H1 (cell line): ENCODE measurements around the gene NUAK1. TPM values are rescaled to one million over a fixed set of nuclear protein-coding genes. Genes with fewer than 3 reads are reported as not detected.

Source experiments
- CHD1 ChIP-seq: IDR thresholded peaks from 2 replicates; pipeline ENCODE4 v1.6.1; 2012; ENCODE audit warnings: low read depth, low read length, improper control_type of control experiment
- GABPA ChIP-seq: IDR thresholded peaks from 2 replicates; pipeline ENCODE4 v1.6.1; 2011; ENCODE audit warnings: mild to moderate bottlenecking, low read length, moderate library complexity, borderline replicate concordance; ENCODE audit not compliant: insufficient read depth
- HDAC6 ChIP-seq: IDR thresholded peaks from one replicate; pipeline ENCODE4 v1.7.1; 2012; ENCODE audit warnings: low read depth, mild to moderate bottlenecking, inconsistent platforms, low read length, moderate library complexity
- KDM5A ChIP-seq: fragments of 200-600 bp; IDR thresholded peaks from 2 replicates; pipeline ENCODE4 v1.7.1; 2012; ENCODE audit warnings: mild to moderate bottlenecking, low read length, inconsistent platforms, mixed read lengths
- POLR2AphosphoS5 ChIP-seq: IDR thresholded peaks from 2 replicates; pipeline ENCODE4 v1.6.1; 2011; ENCODE audit warnings: low read depth, low read length
- RXRA ChIP-seq: IDR thresholded peaks from 2 replicates; pipeline ENCODE4 v1.6.1; 2011; ENCODE audit warnings: low read depth, mild to moderate bottlenecking, low read length, moderate library complexity; ENCODE audit not compliant: insufficient read depth
- TCF12 ChIP-seq: IDR thresholded peaks from 2 replicates; pipeline ENCODE4 v1.6.1; 2011; ENCODE audit warnings: low read depth, mild to moderate bottlenecking, low read length
- polyA plus RNA-seq, 7 experiments: library from polyadenylated mRNA; depleted of rRNA in 3 of 7; stranded (reverse) in 5 of 7; unstranded in 2 of 7; fragments of >200 nt in 5 of 7; fragments of 200-250 nt in 2 of 7; gene quantifications; 1 replicate in 5 of 7; 2 replicates in 1 of 7; 4 replicates in 1 of 7; pipeline versions ENCODE4 v1.2.1 to v1.2.3, GENCODE V29; 2011 to 2013; ENCODE audit warnings: missing spikeins in 2 of 7, mixed read lengths in 2 of 7
- total RNA-seq: library from RNA; stranded (reverse); fragmentation: NEBNext Ultra II Directional; extraction: Animal tissue kit (Norgen Biotek cat#: 25700); gene quantifications from 2 replicates; pipeline ENCODE4 v1.2.1, GENCODE V29; 2021
- TF ChIP-seq, protein P1 (sequence below): IDR thresholded peaks from 2 replicates; pipeline ENCODE4 v1.6.1; 2012; ENCODE audit warnings: low read length, inconsistent platforms
- TF ChIP-seq, protein P2 (sequence below): IDR thresholded peaks from 2 replicates; pipeline ENCODE4 v1.6.1; 2011; ENCODE audit warnings: low read length, improper control_type of control experiment

Gene NUAK1
- total and polyA plus RNA-seq, 2 of the 8 experiments (the other 6 are each of a cell fraction or from before 2014, with no cell fraction given): 6.7 to 18.2 TPM

DNA sequence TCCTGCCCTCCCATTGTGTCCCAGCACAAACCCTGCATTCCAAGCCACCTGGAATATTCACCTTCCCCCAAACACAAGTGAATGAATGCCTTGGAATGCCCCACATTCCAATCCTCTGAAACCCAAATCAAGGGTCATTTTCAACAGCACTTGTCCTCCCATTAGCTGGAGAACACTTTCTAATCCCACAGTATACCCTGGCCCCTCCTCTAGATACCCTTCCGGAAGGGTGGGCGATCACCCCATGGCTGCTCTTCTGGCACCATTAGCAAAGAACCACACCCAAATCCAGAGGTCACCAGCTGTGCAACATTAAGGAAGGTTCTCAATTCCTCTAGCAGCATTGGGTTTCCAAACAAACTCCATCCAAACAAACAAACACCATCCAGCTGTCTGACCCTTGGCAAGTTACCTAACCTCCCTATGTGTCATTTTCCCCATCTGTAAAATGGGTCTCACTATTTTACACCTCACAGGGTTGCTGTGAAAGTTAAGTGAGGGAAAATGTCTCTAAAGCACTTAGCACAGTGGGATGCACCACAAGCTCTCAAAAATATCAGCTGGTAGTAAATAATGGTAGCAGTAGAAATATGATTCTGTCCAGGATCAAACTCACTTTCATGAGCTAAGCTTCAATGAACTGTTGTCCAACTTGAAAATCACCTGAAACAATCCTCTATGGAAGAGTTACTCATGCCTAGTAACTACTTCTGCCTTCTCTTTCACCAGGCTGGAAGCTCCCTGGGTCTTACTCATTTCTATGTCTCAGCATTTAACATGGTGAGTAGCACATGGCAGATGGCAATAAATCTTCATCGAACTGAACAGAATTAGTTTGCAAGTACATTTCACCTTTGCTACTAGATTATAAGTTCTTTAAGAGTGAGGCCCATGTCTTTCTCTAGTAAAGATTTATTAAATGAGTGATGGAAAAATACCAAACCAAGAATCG is 5.3 kb downstream of the NUAK1 start (continued):
- TF ChIP-seq RXRA (no peak), TCF12 (peak; percentile 69; the same call in 1 of the 2 replicates), KDM5A (no peak), GABPA (no peak), HDAC6 (no peak), POLR2AphosphoS5 (no peak), CHD1 (no peak)
- TF ChIP-seq, protein P1, sequence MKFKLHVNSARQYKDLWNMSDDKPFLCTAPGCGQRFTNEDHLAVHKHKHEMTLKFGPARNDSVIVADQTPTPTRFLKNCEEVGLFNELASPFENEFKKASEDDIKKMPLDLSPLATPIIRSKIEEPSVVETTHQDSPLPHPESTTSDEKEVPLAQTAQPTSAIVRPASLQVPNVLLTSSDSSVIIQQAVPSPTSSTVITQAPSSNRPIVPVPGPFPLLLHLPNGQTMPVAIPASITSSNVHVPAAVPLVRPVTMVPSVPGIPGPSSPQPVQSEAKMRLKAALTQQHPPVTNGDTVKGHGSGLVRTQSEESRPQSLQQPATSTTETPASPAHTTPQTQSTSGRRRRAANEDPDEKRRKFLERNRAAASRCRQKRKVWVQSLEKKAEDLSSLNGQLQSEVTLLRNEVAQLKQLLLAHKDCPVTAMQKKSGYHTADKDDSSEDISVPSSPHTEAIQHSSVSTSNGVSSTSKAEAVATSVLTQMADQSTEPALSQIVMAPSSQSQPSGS: 0 out of 2 replicates have a peak, but pooled peaks have one; percentile 13
- TF ChIP-seq, protein P2, sequence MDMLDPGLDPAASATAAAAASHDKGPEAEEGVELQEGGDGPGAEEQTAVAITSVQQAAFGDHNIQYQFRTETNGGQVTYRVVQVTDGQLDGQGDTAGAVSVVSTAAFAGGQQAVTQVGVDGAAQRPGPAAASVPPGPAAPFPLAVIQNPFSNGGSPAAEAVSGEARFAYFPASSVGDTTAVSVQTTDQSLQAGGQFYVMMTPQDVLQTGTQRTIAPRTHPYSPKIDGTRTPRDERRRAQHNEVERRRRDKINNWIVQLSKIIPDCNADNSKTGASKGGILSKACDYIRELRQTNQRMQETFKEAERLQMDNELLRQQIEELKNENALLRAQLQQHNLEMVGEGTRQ: no peak
